ENCODE measurements around the gene ARHGAP30. TPM values are rescaled to one million over a fixed set of nuclear protein-coding genes. Genes with fewer than 3 reads are reported as not detected.

ARHGAP30 gene
- total and polyA plus RNA-seq, 2 donors (not counting 1 experiment from before 2014, with no cell fraction given), result not detected

DNA sequence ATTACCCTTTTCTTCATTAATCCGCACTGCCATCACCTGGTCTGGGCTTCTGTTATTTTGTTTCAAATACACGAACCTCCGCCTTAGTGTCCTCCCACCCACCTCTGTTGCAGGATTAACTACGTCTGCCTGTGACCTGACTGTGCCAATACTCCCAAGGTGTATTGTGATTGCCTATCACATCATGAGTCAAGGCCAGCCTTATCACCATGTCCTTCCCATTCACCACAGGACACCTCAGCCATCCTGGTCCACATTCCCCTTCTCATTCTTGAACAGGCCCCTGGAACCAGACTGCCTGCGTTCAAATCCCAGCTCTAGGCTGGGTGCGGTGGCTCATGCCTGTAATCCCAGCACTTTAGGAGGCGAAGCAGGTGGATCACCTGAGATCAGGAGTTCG lies 63.1 kb downstream of the ARHGAP30 start:
- H3K4me3 ChIP-seq (replicated peaks in 1 of 4; ENCODE audit: control extremely low read depth in 1 of 4, insufficient read depth in 1 of 4, low read depth in 3 of 4, low read length in 4 of 4), result no peak overlapping the region
- H3K9me3 ChIP-seq (ENCODE audit: control insufficient read depth, insufficient read depth, low read depth, low read length), result no peaks in the 10 kb centered on the region
- no peaks in the 10 kb centered on the region for H3K79me2 ChIP-seq (ENCODE audit: control insufficient read depth, insufficient read depth, low read length)
- no peak for DNase-seq (ENCODE audit: low read depth in 2 of 2)
- no peak for TF ChIP-seq EZH2 (IDR thresholded peaks at IDR 0.05; ENCODE audit: low read length, missing control alignments)
- TF ChIP-seq, protein P1, sequence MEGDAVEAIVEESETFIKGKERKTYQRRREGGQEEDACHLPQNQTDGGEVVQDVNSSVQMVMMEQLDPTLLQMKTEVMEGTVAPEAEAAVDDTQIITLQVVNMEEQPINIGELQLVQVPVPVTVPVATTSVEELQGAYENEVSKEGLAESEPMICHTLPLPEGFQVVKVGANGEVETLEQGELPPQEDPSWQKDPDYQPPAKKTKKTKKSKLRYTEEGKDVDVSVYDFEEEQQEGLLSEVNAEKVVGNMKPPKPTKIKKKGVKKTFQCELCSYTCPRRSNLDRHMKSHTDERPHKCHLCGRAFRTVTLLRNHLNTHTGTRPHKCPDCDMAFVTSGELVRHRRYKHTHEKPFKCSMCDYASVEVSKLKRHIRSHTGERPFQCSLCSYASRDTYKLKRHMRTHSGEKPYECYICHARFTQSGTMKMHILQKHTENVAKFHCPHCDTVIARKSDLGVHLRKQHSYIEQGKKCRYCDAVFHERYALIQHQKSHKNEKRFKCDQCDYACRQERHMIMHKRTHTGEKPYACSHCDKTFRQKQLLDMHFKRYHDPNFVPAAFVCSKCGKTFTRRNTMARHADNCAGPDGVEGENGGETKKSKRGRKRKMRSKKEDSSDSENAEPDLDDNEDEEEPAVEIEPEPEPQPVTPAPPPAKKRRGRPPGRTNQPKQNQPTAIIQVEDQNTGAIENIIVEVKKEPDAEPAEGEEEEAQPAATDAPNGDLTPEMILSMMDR (conservative IDR thresholded peaks at IDR 0.05 in 1 of 2, IDR thresholded peaks at IDR 0.05 in 1 of 2; ENCODE audit: low read depth in 1 of 2, low read length in 2 of 2), result no peak
- H3K27me3 ChIP-seq (ENCODE audit: control insufficient read depth, insufficient read depth, low read length), result no peaks in the 10 kb centered on the region
- no peaks in the 10 kb centered on the region for H3K4me1 ChIP-seq (ENCODE audit: control insufficient read depth, extremely low read depth, insufficient read depth, low read length)
- no peak overlapping the region for H2AFZ ChIP-seq (ENCODE audit: low read length)
- no peaks in the 10 kb centered on the region for H4K20me1 ChIP-seq (ENCODE audit: control insufficient read depth, extremely low read depth, insufficient read depth, low read length)
- H3K27ac ChIP-seq (ENCODE audit: insufficient read depth, low read length), result no peak overlapping the region
- H3K36me3 ChIP-seq (ENCODE audit: control insufficient read depth, insufficient read depth, low read length), result no peaks in the 10 kb centered on the region
- no peak overlapping the region for H3K4me2 ChIP-seq (ENCODE audit: extremely low read depth, insufficient read depth, low read length)
- H3K9ac ChIP-seq (ENCODE audit: insufficient read depth, low read length), result no peak overlapping the region

DNA sequence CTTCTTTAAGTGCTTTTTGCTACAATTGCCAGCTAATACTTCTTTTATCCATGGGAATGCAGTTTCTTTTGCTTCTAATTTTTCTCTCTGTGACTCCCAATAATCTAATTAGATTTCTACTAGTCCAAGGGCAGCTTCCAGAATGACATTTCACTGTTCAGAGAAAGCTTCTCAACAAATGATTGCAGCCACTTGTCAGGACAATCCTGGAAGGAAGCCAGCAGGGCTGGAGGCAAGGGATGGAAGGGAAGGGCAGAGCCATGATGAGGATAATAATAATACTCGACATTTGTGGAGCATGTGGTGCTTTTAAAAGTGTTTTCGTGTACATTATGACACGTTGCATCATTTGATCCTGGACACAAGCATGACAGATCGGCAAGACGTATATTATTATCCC lies 68.2 kb downstream of the ARHGAP30 start:
- DNase-seq (ENCODE audit: low read depth in 2 of 2), result no peak
- Histone ChIP-seq H3K4me1 (ENCODE audit: control insufficient read depth, extremely low read depth, insufficient read depth, low read length) (no peaks in the 10 kb centered on the region), H2AFZ (ENCODE audit: low read length) (no peak overlapping the region), H3K9me3 (ENCODE audit: control insufficient read depth, insufficient read depth, low read depth, low read length) (no peaks in the 10 kb centered on the region), H3K9ac (ENCODE audit: insufficient read depth, low read length) (no peak overlapping the region), H3K36me3 (ENCODE audit: control insufficient read depth, insufficient read depth, low read length) (no peaks in the 10 kb centered on the region), H3K79me2 (ENCODE audit: control insufficient read depth, insufficient read depth, low read length) (no peaks in the 10 kb centered on the region), H3K27ac (ENCODE audit: insufficient read depth, low read length) (no peak overlapping the region), H3K27me3 (ENCODE audit: control insufficient read depth, insufficient read depth, low read length) (no peaks in the 10 kb centered on the region), H4K20me1 (ENCODE audit: control insufficient read depth, extremely low read depth, insufficient read depth, low read length) (no peaks in the 10 kb centered on the region), H3K4me3 (replicated peaks in 1 of 4; ENCODE audit: control extremely low read depth in 1 of 4, insufficient read depth in 1 of 4, low read depth in 3 of 4, low read length in 4 of 4) (no peak overlapping the region), H3K4me2 (ENCODE audit: extremely low read depth, insufficient read depth, low read length) (no peak overlapping the region)
- TF ChIP-seq, protein P1 (conservative IDR thresholded peaks at IDR 0.05 in 1 of 2, IDR thresholded peaks at IDR 0.05 in 1 of 2; ENCODE audit: low read depth in 1 of 2, low read length in 2 of 2), result no peak
- no peak for TF ChIP-seq EZH2 (IDR thresholded peaks at IDR 0.05; ENCODE audit: low read length, missing control alignments)

DNA sequence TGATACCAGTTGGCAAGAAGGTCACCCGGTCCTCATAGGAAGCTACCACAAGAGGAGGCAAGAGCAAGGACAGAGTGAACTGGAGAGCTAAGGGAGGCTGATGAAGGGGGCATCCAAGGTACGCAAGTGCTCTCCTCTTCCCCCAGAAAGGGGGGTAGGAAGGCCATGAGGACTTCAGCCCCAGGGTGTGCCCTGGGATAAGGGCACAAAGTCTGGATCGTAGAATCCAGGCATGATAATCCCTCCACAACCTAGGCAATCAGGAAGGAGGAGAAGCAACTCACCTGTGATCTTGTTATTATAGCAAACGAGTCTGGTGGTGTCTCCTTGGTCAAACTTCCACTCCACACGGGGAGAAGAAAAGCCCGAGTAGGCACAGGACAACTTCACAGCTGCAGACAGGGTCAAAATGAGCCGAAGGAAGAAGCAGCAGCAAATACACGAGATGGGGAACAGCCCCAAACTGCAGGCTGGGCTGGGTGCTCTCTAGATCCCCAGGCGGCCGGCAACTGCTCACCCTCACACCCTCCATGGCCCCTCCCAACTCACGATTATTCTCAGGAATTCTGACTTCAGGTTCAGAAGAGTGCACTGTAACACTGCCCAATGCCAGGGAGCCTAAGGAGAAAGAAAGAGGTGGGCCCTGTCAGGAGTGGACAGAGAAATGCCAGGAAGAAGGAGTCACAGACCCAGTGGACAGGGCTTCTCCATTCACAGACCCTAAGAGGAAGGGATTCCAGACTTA lies 68.8 kb downstream of the ARHGAP30 start:
- no peaks in the 10 kb centered on the region for H3K27me3 ChIP-seq (ENCODE audit: control insufficient read depth, insufficient read depth, low read length)
- H3K9ac ChIP-seq (ENCODE audit: insufficient read depth, low read length), result no peak overlapping the region
- TF ChIP-seq, protein P1 (conservative IDR thresholded peaks at IDR 0.05 in 1 of 2, IDR thresholded peaks at IDR 0.05 in 1 of 2; ENCODE audit: low read depth in 1 of 2, low read length in 2 of 2), result no peak
- no peak for TF ChIP-seq EZH2 (IDR thresholded peaks at IDR 0.05; ENCODE audit: low read length, missing control alignments)
- no peak overlapping the region for H3K27ac ChIP-seq (ENCODE audit: insufficient read depth, low read length)
- no peak for DNase-seq (ENCODE audit: low read depth in 2 of 2)
- H3K4me1 ChIP-seq (ENCODE audit: control insufficient read depth, extremely low read depth, insufficient read depth, low read length), result no peaks in the 10 kb centered on the region
- H3K79me2 ChIP-seq (ENCODE audit: control insufficient read depth, insufficient read depth, low read length), result no peaks in the 10 kb centered on the region
- no peaks in the 10 kb centered on the region for H3K9me3 ChIP-seq (ENCODE audit: control insufficient read depth, insufficient read depth, low read depth, low read length)
- H3K36me3 ChIP-seq (ENCODE audit: control insufficient read depth, insufficient read depth, low read length), result no peaks in the 10 kb centered on the region
- H3K4me3 ChIP-seq (replicated peaks in 1 of 4; ENCODE audit: control extremely low read depth in 1 of 4, insufficient read depth in 1 of 4, low read depth in 3 of 4, low read length in 4 of 4), result no peak overlapping the region
- no peak overlapping the region for H2AFZ ChIP-seq (ENCODE audit: low read length)
- no peaks in the 10 kb centered on the region for H4K20me1 ChIP-seq (ENCODE audit: control insufficient read depth, extremely low read depth, insufficient read depth, low read length)
- H3K4me2 ChIP-seq (ENCODE audit: extremely low read depth, insufficient read depth, low read length), result no peak overlapping the region

All from fibroblast of lung (primary cell).